ENCODE results near the gene TMEM42. TPM values are rescaled to one million over a fixed set of nuclear protein-coding genes. Genes with fewer than 3 reads are reported as not detected.

Gene TMEM42
- total RNA-seq: 10.0 and 23.9 TPM in 2 replicates

DNA sequence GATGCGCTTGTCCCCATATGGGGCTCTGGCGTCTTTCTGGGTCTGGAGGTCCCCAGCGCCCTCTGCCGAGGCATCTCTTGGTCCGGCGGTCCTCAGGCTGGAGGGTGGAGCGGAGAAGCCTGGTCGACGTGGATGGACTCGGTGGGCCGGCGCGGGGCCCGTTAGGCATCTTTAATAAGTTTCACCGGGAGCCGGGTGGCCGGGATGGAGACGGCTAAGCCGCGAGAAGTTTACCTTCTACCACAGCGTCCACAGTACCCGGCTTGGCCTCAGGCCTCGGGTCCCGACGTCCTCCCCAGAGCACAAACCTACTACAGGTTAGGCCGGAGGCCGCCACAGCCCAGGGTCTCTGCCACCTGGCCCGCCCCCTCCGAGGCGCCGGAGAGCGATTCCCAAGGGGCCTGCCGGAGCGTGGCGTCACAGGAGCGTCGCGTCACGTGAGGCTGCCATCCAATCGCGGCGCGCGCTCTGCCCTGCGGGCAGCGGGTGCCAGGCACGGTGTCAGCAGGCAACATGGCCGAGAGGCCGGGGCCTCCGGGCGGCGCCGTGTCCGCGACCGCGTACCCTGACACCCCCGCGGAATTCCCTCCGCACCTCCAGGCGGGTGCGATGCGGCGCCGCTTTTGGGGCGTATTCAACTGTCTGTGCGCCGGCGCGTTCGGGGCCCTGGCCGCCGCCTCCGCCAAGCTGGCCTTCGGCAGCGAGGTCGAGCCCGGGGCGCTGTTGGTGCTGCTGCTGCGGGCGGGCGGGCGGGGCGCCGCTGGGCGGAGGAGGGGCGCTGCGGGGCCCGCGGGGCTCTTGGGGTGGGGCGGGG is at the start of gene TMEM42:
TSS of gene TMEM42 (plus strand) at position 501 of the 814 bp plus-strand sequence. CDS start at position 514, 13 bp downstream.

DNA sequence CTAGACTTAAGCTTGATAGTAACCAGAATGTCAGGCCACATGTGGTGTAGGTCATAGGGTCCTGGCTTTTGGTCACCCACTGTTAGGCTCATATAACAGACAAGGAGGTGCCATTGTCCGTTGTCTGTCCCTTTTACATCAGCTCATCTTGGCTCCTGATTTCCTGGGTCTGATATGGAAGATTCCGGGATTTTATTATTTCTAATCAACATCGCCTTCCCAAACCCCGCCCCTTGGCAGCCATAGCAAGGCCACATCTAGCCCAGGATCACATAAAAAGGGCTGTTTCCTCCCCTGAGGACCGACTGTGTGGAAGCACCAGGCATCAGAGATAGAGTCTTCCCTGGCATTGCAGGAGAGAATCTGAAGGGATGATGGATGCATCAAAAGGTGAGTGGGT is 12.6 kb downstream of the TMEM42 start, which contains the start of gene TGM4:
TSS of gene TGM4 (plus strand) at position 301 of the 400 bp plus-strand sequence. CDS start at position 372, 71 bp downstream.

Other genes starting within 250 kb of the TMEM42 start
- 19.3 and 24.3 TPM in 2 replicates for gene ZNF197, start 236.9 kb upstream of the TMEM42 start, total RNA-seq
- 12.6 and 15.1 TPM in 2 replicates for gene ZNF35, start 213.2 kb upstream of the TMEM42 start, total RNA-seq
- 5.0 and 7.9 TPM in 2 replicates for gene ZNF502, start 149.3 kb upstream of the TMEM42 start, total RNA-seq
- 4.2 and 13.7 TPM in 2 replicates for gene ZNF501, start 132.3 kb upstream of the TMEM42 start, total RNA-seq
- 17.7 and 23.1 TPM in 2 replicates for gene KIAA1143, start 100.3 kb upstream of the TMEM42 start, total RNA-seq
- 2.8 and 4.3 TPM in 2 replicates for gene KIF15, start 100.1 kb upstream of the TMEM42 start, total RNA-seq
- 7.3 and 16.5 TPM in 2 replicates for gene TGM4, start 12.7 kb downstream of the TMEM42 start, total RNA-seq
- gene ZDHHC3, start 114.3 kb downstream of the TMEM42 start, total RNA-seq: 167 and 202 TPM in 2 replicates
- gene EXOSC7, start 114.3 kb downstream of the TMEM42 start, total RNA-seq: 41.9 and 51.8 TPM in 2 replicates
- 1.4 TPM in 1 of 2 replicates, not detected in the other for gene CLEC3B, start 164.4 kb downstream of the TMEM42 start, total RNA-seq